Natural killer cell (primary cell): Measurements from ENCODE around the gene MICU2. TPM values are rescaled to one million over a fixed set of nuclear protein-coding genes. Genes with fewer than 3 reads are reported as not detected.

Experiments used
- ATAC-seq, 3 donors: fragments of 150-1000 bp in 2 of 3; fragments of 200-7000 bp in 1 of 3; cut with Tn5 transposase; 1 replicate in 1 of 3; 2 replicates in 2 of 3; pipeline ENCODE4 v1.10.0; 2021; ENCODE audit warnings: mild to moderate bottlenecking in 2 of 3, moderate library complexity in 2 of 3
- DNase-seq, 2 donors: peaks; one replicate each; pipeline versions ENCODE4 v3.0.0 to v3.0.0-alpha.2; 2013 to 2021; ENCODE audit warnings: mixed read lengths in 1 of 2
- H3K27ac ChIP-seq: one replicate; pipeline ENCODE4 v1.5.1; 2013; ENCODE audit warnings: mild to moderate bottlenecking, low read length
- H3K27me3 ChIP-seq: one replicate; pipeline ENCODE4 v1.6.1; 2013; ENCODE audit warnings: low read length; ENCODE audit not compliant: control insufficient read depth, insufficient read depth
- H3K36me3 ChIP-seq: one replicate; pipeline ENCODE4 v1.6.1; 2013; ENCODE audit warnings: low read length; ENCODE audit not compliant: control insufficient read depth, insufficient read depth
- H3K4me1 ChIP-seq: one replicate; pipeline ENCODE4 v1.6.1; 2013; ENCODE audit warnings: low read length; ENCODE audit not compliant: control insufficient read depth, insufficient read depth
- H3K4me3 ChIP-seq: one replicate; pipeline ENCODE4 v1.5.1; 2013; ENCODE audit warnings: low read length
- H3K9me3 ChIP-seq: one replicate; pipeline ENCODE4 v1.6.1; 2013; ENCODE audit warnings: low read length; ENCODE audit not compliant: control insufficient read depth, insufficient read depth
- H3K27ac Mint-ChIP-seq, 2 donors: one replicate each; pipeline ENCODE4 v1.8.0; 2022; ENCODE audit warnings: mild to moderate bottlenecking in 2 of 2, mixed read lengths in 2 of 2, moderate library complexity in 1 of 2
- H3K27me3 Mint-ChIP-seq, 2 donors: one replicate each; pipeline ENCODE4 v1.8.0; 2022; ENCODE audit warnings: low read depth in 2 of 2, mixed read lengths in 2 of 2
- H3K36me3 Mint-ChIP-seq: one replicate; pipeline ENCODE4 v1.8.0; 2022; ENCODE audit warnings: mixed read lengths
- H3K4me1 Mint-ChIP-seq, 2 donors: one replicate each; pipeline ENCODE4 v1.8.0; 2022; ENCODE audit warnings: mixed read lengths in 2 of 2
- H3K4me3 Mint-ChIP-seq: one replicate; pipeline ENCODE4 v1.8.0; 2022; ENCODE audit warnings: mild to moderate bottlenecking, moderate library complexity, mixed read lengths
- H3K9me3 Mint-ChIP-seq, 2 donors: one replicate each; pipeline ENCODE4 v1.8.0; 2022; ENCODE audit warnings: mixed read lengths in 2 of 2
- WGBS: methylation state at CpG from one replicate; pipeline ENCODE4 v1.1.7; 2013; ENCODE audit warnings: missing lambda C conversion rate; ENCODE audit not compliant: insufficient coverage; 5-methylcytosine and 5-hydroxymethylcytosine counted together
- intact Hi-C: fragments of 100-400 bp; cut with micrococcal nuclease; formaldehyde crosslinking; loops from one replicate; pipeline ENCODE4 v1.14.2; 2022
- total RNA-seq, 4 donors: library from RNA; stranded (reverse); fragments of 120-200 nt in 1 of 4; gene quantifications; one replicate each; pipeline versions ENCODE4 v1.2.3 to v1.2.4, GENCODE V29; 2013 to 2022
- TF ChIP-seq, protein P1 (sequence below): fragments of 200-600 bp; IDR thresholded peaks from one replicate; pipeline ENCODE4 v1.8.0; 2022; ENCODE audit warnings: antibody characterized with exemption

Gene MICU2
- total RNA-seq, 3 donors from 2014 or later (not counting 1 experiment from before 2014, with no cell fraction given) = 40.2 to 47.1 (median 41.4) TPM

DNA sequence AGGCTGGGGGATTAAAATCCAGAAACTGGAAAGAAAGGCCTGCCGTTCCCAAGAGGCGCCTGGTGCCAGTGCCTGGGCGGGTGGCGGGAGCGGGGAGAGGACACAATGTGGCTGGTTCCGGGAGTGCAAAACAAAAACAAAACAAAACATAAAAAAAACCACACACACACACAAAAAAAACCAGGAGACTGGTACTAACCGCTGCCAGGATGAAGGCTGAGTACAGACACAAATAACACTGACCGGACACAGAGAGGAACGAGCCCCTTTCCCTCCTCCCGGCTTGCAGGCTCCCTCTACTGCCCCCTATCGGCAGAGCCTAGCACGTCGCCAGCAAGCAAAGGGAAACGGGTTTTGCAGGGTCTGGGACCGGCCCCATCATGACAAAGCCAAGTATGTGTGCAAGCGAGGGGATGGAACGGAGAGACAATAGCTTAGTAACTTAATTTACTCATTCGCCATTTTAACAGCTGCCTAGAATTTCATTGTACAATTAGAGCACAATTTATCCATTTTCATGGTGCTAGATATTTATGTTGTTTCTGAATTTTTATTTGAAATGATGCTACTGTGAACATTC, 127.0 kb downstream of the MICU2 start:
- TF ChIP-seq, protein P1, sequence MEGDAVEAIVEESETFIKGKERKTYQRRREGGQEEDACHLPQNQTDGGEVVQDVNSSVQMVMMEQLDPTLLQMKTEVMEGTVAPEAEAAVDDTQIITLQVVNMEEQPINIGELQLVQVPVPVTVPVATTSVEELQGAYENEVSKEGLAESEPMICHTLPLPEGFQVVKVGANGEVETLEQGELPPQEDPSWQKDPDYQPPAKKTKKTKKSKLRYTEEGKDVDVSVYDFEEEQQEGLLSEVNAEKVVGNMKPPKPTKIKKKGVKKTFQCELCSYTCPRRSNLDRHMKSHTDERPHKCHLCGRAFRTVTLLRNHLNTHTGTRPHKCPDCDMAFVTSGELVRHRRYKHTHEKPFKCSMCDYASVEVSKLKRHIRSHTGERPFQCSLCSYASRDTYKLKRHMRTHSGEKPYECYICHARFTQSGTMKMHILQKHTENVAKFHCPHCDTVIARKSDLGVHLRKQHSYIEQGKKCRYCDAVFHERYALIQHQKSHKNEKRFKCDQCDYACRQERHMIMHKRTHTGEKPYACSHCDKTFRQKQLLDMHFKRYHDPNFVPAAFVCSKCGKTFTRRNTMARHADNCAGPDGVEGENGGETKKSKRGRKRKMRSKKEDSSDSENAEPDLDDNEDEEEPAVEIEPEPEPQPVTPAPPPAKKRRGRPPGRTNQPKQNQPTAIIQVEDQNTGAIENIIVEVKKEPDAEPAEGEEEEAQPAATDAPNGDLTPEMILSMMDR = peak; percentile 99
- Histone ChIP-seq H3K27me3 (no peaks in the 10 kb centered on the region), H3K9me3 (no peaks in the 10 kb centered on the region), H3K4me1 (peaks cover 6% of the 10 kb centered on the region), H3K27ac (no peak overlapping the region), H3K4me3 (peak overlapping the region; percentile 34), H3K36me3 (no peaks in the 10 kb centered on the region)
- peak; percentile 91 to 96 (median 94) for ATAC-seq
- Mint-ChIP-seq H3K27ac (peak overlapping the region; percentile 55 to 87), H3K4me3 (peak overlapping the region; percentile 86), H3K4me1 (peaks cover 8 to 17% of the 10 kb centered on the region in 2 donors), H3K36me3 (no peaks in the 10 kb centered on the region), H3K9me3 (no peaks in the 10 kb centered on the region), H3K27me3 (peaks cover 0 to 3% of the 10 kb centered on the region in 2 donors)
- intact Hi-C loops = loop anchor here (5.0 kb wide), 1 partner anchor 125 kb away; the partner anchor contains the start of gene MICU2
- WGBS = 14% methylated on average over 12 of the region's 18 CpGs
- DNase-seq = peak; percentile 77 to 90

DNA sequence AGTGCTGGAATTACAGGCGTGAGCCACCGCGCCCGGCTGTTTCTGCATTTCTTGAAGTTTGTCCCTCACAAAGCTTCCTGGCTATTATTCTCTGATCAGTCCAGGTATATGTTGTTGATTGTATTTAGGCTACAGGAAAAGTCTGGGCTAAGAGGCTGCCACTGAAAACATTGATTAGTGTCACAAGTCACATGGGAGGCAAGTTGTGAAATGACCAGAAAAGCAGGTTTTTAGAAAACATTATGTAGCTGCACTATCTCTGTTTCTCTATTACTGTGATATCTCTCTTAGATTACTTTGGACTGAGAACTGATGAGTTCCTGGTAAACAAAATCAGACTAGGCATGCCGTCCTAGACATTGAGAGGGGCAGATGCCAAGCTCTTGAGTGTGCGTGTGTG, 128.9 kb downstream of the MICU2 start:
- TF ChIP-seq, protein P1 = no peak
- no peak for DNase-seq
- Histone ChIP-seq H3K4me1 (peaks cover 6% of the 10 kb centered on the region), H3K4me3 (no peak overlapping the region), H3K27ac (no peak overlapping the region), H3K27me3 (no peaks in the 10 kb centered on the region), H3K9me3 (no peaks in the 10 kb centered on the region), H3K36me3 (no peaks in the 10 kb centered on the region)
- H3K27ac Mint-ChIP-seq = no peak overlapping the region
- H3K9me3 Mint-ChIP-seq = peaks cover 2 to 4% of the 10 kb centered on the region in 2 donors
- peaks cover 8 to 17% of the 10 kb centered on the region in 2 donors for H3K4me1 Mint-ChIP-seq
- H3K36me3 Mint-ChIP-seq = no peaks in the 10 kb centered on the region
- H3K27me3 Mint-ChIP-seq = peaks cover 0 to 3% of the 10 kb centered on the region in 2 donors
- no peak overlapping the region for H3K4me3 Mint-ChIP-seq
- no peak for ATAC-seq
- intact Hi-C loops = loop anchor here (5.0 kb wide), 1 partner anchor 127 kb away; the partner anchor contains the start of gene MICU2
- WGBS = 79% methylated on average over 6 of the region's 6 CpGs

DNA sequence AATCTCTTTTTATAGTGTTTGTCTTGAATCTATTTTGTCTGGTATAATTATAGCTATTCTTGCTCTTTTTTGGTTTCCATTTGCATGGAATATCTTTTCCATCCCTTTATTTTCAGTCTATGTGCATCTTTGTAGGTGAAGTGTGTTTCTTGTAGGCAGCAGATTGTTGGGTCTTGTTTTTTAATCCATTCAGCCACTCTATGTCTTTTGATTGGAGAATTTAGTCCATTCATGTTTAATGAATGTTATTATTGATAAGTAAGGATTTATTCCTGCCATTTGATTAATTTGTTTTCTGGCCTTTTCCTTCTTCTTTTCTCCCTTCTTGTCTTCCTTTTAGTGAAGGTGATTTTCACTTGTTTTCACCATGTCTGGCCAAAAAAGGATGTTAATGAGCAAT, 133.2 kb downstream of the MICU2 start:
- Mint-ChIP-seq H3K4me3 (no peak overlapping the region), H3K27me3 (peaks cover 0 to 2% of the 10 kb centered on the region in 2 donors), H3K9me3 (peaks cover 2 to 4% of the 10 kb centered on the region in 2 donors), H3K4me1 (no peaks in the 10 kb centered on the region), H3K36me3 (no peaks in the 10 kb centered on the region), H3K27ac (no peak overlapping the region)
- H3K4me1 ChIP-seq = no peaks in the 10 kb centered on the region
- no peaks in the 10 kb centered on the region for H3K27me3 ChIP-seq
- no peak overlapping the region for H3K4me3 ChIP-seq
- no peak for DNase-seq
- H3K36me3 ChIP-seq = no peaks in the 10 kb centered on the region
- intact Hi-C loops = no loop called here
- H3K9me3 ChIP-seq = no peaks in the 10 kb centered on the region
- ATAC-seq = no peak
- TF ChIP-seq, protein P1 = no peak
- H3K27ac ChIP-seq = no peak overlapping the region

DNA sequence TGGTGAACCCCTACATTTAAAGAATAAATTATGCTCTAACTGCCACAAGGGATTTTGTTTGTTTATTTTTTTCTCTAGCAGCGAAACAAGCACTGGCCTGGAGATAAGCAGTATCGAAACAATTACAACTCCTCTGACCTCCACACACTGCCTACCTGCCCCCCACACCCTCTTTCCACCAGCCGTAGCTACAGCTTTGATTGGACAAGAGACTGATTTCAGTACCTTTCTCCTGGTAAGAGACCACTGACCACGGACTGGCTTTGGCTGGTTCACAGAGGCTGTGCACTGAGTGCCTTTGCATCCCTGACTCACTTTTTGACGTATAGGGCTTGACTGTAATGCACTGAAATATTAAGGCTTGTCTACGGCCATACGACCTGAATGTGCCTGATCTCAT, 137.4 kb downstream of the MICU2 start:
- no peaks in the 10 kb centered on the region for H3K9me3 ChIP-seq
- no peak overlapping the region for H3K27ac Mint-ChIP-seq
- H3K4me3 Mint-ChIP-seq = no peak overlapping the region
- H3K36me3 ChIP-seq = no peaks in the 10 kb centered on the region
- H3K9me3 Mint-ChIP-seq = peaks cover 1 to 2% of the 10 kb centered on the region in 2 donors
- no peaks in the 10 kb centered on the region for H3K27me3 ChIP-seq
- intact Hi-C loops = no loop called here
- peaks cover 0 to 1% of the 10 kb centered on the region in 2 donors for H3K27me3 Mint-ChIP-seq
- H3K4me1 Mint-ChIP-seq = no peaks in the 10 kb centered on the region
- TF ChIP-seq, protein P1 = no peak
- H3K4me3 ChIP-seq = no peak overlapping the region
- no peak for DNase-seq
- 80% methylated on average over 7 of the region's 7 CpGs for WGBS
- no peaks in the 10 kb centered on the region for H3K36me3 Mint-ChIP-seq
- H3K4me1 ChIP-seq = no peaks in the 10 kb centered on the region
- H3K27ac ChIP-seq = no peak overlapping the region
- no peak for ATAC-seq
